Neural cell (in vitro differentiated cells): ENCODE measurements around the gene MED15.

Experiments
- EP300 ChIP-seq: fragments of 450-650 bp; conservative IDR thresholded peaks from 2 replicates; pipeline ENCODE4 v1.6.1; 2014; ENCODE audit warnings: antibody characterized with exemption, mild to moderate bottlenecking, moderate library complexity; ENCODE audit not compliant: poor library complexity, severe bottlenecking
- EZH2 ChIP-seq: fragments of 200-600, 300-800 bp; shearing (Covaris generic), sonication (generic); IDR thresholded peaks from 2 replicates; pipeline ENCODE4 v1.6.1; 2014; ENCODE audit warnings: antibody characterized with exemption, low read length, borderline replicate concordance, mild to moderate bottlenecking; ENCODE audit not compliant: insufficient read depth, poor library complexity, severe bottlenecking
- POLR2AphosphoS5 ChIP-seq: IDR thresholded peaks from 2 replicates; pipeline ENCODE4 v1.6.1; 2012
- TAF1 ChIP-seq: IDR thresholded peaks from 2 replicates; pipeline ENCODE4 v1.6.1; 2012; ENCODE audit warnings: low read depth
- TF ChIP-seq, protein P1 (sequence below): fragments of 450-650 bp; IDR thresholded peaks from 2 replicates; pipeline ENCODE4 v1.5.1; 2014; ENCODE audit warnings: antibody characterized with exemption, mild to moderate bottlenecking, moderate library complexity; ENCODE audit not compliant: poor library complexity, severe bottlenecking

DNA sequence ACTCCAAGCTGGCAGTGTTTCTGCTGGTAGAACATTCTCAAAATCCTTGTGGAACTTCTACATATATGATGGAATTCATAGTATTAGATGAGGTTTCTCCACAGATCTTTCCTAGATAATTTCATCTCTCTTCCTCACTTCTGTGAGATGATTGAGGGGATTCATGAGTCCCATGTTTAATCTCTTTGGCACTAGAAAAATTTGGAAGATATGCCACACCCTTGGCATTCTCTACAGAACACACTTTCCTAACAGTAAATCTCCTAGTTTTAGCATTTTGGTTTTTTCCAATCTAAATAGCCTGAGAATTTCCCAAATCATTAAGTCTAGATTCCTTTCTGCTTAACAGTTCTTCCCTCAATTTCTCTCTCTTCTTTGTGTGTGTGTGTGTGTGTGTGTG is 35.3 kb downstream of the MED15 start:
- TF ChIP-seq EP300 (no peak), POLR2AphosphoS5 (no peak), EZH2 (no peak), TAF1 (no peak)
- TF ChIP-seq, protein P1, sequence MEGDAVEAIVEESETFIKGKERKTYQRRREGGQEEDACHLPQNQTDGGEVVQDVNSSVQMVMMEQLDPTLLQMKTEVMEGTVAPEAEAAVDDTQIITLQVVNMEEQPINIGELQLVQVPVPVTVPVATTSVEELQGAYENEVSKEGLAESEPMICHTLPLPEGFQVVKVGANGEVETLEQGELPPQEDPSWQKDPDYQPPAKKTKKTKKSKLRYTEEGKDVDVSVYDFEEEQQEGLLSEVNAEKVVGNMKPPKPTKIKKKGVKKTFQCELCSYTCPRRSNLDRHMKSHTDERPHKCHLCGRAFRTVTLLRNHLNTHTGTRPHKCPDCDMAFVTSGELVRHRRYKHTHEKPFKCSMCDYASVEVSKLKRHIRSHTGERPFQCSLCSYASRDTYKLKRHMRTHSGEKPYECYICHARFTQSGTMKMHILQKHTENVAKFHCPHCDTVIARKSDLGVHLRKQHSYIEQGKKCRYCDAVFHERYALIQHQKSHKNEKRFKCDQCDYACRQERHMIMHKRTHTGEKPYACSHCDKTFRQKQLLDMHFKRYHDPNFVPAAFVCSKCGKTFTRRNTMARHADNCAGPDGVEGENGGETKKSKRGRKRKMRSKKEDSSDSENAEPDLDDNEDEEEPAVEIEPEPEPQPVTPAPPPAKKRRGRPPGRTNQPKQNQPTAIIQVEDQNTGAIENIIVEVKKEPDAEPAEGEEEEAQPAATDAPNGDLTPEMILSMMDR: no peak
